NCI-H2107 (cell line): Measurements from ENCODE around the gene DMRTA2.

Experiments used
- DNase-seq: peaks from one replicate; lab custom pipeline; 2025; lab: John Stamatoyannopoulos, UW

DMRTA2 gene

GRCh38 chr1:50422946-50423669, at the start of gene DMRTA2:
TSS of gene DMRTA2 (minus strand) at chr1:50423443. CDS start at chr1:50421536, 1,907 bp downstream.
- peak; percentile 65 for DNase-seq

GRCh38 chr1:50471967-50472366, 48.7 kb upstream of the DMRTA2 start:
- DNase-seq: no peak

GRCh38 chr1:50462964-50463363, 39.7 kb upstream of the DMRTA2 start:
- no peak for DNase-seq

- DNase-seq: no peak
Observed at GRCh38 chr1:50458507-50458906, 35.3 kb upstream of the DMRTA2 start.

GRCh38 chr1:50454911-50455310, 31.7 kb upstream of the DMRTA2 start:
- no peak for DNase-seq

GRCh38 chr1:50453266-50453665, 30.0 kb upstream of the DMRTA2 start:
- peak; percentile 36 for DNase-seq

GRCh38 chr1:50452700-50453099, 29.5 kb upstream of the DMRTA2 start:
- DNase-seq: no peak

DNA sequence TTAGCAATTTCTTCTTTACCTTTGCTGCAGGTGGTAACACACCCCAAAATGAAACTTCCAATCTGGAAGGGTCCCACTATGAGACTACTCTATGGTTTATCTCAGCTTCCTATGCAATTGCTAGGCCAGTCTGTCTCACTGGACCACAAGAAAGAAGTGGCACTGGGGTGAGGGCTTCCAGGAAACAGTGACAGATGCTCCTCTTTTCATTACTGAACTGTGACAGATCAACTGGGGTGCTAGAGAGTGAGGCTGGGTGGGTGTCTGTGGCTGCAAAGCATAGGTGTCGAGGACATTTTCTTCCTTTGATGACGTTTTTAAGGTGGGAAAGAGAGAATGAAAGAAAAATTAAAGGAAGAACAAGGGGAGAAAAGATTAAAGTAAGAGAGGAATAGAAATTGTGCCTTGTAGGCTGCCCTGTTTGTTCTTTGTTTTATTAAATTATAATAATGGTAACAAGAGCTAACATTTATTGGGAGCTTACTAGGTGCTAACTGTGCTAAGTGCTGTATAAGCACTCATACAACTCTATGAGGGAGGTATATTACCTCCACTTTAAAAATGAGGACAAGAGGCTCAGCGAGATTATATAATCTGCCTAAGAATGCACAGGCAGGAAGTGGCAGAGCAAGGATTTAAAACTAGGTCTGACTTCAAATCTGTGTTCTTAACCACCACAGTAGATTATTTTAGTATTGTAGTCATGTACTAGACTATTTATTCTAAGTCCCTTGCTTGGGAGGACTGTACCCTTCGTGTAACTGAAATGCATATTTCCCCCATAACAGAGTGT, 27.8 kb upstream of the DMRTA2 start:
- no peak for DNase-seq

GRCh38 chr1:50447961-50448360, 24.7 kb upstream of the DMRTA2 start:
- no peak for DNase-seq

DNA sequence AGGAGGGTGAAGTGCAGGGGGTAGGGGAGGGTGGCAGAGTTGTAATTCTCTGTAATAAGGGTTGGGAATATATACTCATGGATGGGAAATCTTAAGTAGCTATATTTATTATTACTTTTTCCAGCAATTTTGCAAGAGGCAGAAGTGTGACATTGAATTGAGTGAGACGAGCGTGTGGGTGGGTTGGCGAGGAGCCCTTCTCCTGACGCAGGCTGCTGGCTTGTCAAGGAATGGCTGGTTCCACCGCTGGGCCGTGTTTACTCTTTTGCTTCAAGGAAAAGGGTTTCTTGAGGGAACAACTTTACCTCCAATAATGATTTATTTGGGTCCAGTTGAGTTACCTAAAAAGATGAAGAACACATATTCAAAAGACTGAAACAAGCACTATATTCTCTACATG, 17.9 kb upstream of the DMRTA2 start:
- DNase-seq: no peak

DNA sequence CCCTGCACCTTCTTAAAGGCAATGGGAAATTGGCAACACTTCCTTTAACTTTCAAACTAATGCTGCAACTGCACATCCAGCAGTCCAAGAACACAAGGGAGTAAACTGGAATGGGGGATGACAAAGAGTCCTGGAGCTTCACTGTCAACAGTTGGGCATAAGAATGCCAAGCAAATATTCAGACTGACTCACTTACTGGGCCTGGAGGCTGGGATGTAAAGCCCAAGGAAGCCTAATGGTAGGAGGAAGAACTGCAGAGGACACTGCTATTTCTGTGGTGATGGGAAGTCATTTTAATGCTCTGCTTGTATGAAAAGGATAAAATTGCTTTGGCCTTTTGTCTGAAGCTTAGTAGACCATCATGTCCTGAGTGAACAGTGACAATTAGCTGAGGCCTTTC, 15.7 kb upstream of the DMRTA2 start:
- DNase-seq: no peak

- DNase-seq: no peak
Observed at GRCh38 chr1:50436489-50436888, 13.2 kb upstream of the DMRTA2 start.

DNA sequence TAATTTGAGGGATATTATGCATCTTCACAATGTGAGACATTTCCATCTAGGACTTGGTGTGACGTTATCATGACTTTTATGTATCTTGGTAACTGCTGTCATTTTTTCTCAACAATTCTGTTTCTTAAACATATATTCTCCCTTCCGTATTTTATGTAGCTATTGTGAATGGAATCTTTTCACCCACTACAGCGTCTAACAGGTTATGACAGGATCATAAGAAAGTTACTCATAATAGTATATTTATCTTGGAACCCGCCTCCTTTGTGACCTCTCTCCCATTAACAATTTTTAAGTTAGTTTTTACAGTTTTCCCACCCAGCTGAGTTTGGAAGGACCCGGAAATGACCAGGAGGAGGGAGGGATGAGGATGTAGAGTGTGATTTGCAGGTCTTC, 6.8 kb upstream of the DMRTA2 start:
- no peak for DNase-seq

DNA sequence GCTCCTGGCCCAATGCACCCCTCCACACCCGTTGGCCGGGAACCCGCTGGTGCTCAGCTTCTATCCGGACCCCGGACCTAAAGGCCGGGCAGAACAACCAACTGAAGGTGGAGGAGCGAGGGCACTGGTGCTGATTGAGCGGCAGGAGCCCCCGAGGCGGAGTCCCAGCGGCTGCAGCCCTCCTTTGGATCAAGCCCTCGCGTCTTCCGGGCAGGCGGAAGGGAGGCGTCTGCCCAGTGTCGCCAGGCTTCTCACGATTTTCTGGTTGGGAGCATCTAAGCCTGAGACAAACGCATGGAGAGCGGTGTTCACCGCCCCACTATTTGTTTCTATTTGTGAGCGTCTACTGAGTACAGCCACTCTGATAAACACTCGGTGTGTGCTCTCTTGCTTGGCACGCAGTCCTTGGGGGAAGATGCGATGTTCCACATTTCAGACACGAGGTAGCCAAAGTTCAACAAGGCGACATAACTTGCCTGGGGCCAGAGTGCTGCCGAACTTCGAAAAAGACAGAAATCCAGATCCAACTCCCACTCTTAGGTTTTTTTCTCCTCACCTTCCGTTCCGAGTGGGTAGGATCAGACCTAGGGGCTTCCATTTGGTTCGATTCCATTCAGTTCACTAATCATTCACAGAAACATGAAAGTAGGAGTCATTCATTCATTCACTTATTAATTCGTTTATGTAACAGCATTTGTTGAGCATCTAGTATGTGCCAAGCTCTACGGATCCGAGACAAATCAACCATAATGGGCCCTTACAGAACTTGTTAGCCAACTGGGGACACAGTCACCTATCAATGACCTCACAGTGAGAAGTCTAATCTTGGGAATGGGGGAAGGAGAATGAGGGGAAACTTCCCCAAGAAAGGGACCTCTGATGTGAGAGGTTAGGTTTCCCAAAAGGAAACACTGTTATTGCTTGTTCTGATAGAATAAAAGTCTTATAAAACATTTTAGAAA, 4.9 kb upstream of the DMRTA2 start:
- DNase-seq: no peak

DNA sequence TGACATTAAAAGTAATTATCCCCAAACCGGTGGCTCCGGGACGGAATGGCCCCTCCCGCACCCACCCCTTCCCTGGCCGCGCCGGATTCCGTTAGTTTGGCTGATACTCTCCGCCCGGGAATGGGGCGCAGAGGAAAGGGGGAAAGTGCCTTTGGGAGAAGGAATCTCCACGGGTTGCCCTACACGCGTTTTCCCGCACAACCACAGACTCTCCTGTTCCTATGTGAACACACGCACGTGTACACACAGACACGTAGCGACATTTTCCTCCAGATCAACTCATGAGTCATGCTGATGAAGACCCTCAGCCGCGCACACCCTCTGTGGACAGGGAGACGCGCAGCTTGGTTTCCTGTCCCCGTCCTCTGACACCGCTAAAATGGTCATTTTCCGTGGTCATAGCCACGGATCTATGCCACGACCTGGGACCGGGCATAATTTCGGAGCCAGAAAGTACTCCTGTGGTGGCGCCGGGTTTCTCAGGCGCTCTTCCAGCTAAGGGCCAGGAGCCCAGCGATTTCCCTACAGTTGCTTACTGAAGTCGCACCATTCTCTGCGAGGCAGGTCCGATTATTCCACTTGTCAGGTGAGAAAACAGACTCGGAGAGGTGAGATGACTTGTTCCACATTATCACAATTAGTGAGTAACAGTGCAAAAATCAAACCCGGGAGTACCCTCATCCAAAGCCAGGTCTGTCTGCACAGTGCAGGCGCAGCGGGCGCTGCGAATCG, 4.0 kb upstream of the DMRTA2 start:
- no peak for DNase-seq

DNA sequence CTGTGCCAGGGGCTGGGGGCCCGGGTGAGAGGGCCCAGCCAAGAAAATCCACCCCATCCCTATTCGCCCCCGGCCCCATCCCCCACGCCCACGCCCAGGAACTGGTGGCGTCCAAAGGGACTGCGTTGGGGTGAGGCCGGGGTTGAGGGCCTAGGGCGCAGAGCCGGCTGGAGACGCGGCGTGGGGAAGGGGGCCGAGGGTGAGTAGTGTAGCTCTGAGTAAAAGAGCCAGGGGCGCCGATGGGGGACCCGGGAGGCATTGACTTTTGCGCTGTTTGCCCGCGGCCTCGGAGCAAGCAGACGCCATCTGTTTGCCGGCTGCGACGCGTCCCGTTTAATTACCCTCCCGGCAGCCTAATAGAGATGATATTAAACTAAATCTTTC, 3.5 kb upstream of the DMRTA2 start:
- no peak for DNase-seq

GRCh38 chr1:50426108-50426700, 3.0 kb upstream of the DMRTA2 start:
- no peak for DNase-seq

DNA sequence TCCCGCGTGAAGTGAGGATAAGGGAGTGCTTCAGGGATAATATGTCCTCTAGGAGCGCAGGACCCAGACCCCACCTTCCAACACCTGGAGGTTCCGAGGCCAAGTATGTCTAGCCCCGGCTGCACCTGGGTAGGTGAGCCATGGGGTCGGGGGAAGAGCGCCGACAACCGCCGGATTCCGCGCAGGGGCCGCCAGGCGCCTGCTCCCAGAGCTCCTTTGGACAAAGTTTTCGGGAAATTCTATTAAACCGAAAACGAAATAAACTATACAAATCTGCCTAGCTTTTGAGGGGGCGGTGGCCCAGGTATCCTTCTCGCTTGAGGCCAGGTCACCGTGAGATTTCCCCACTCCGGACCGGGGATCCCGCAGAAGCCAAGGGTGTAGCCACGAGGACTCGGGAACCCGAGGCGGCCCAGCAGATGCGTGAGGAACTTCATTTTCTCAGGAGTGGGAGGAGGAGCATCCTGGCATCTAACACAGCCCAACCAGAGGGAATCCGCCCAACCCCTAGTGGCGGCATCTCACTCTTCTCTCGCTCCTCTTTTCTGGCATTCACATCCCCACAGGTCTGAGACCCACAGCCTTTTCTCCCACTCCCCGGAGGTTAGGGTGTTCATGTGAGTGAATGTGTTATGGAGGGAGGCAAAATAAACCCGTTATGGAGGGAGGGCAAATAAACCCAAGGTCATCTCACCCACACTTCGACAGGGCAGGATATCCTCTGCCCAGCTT, 2.3 kb upstream of the DMRTA2 start:
- no peak for DNase-seq

- no peak for DNase-seq
Observed at GRCh38 chr1:50424884-50425375, 1.7 kb upstream of the DMRTA2 start.
